Activated T-cell treated with anti-CD3 and anti-CD28 coated beads for 24 hours (primary cell): ENCODE data around the gene P2RX3.
"Not testable (repeated sequence)": the region's sequence is repeated elsewhere in the genome, so short reads cannot be mapped to it uniquely, and the experiment has no call there.

ENCODE experiments used
- DNase-seq: peaks from one replicate; pipeline ENCODE4 v3.0.0-alpha.2; 2020; ENCODE audit warnings: low read depth

The P2RX3 gene

GRCh38 chr11:57399972-57400578 is 61.9 kb downstream of the P2RX3 start:
- DNase-seq = no peak

GRCh38 chr11:57402188-57403002 is 64.2 kb downstream of the P2RX3 start:
- DNase-seq = no peak

GRCh38 chr11:57403003-57403801 is 65.0 kb downstream of the P2RX3 start:
- not testable (repeated sequence) for DNase-seq

- DNase-seq = no peak
Measured at GRCh38 chr11:57403802-57404147, 65.6 kb downstream of the P2RX3 start.

GRCh38 chr11:57405271-57405860 is 67.2 kb downstream of the P2RX3 start:
- no peak for DNase-seq

GRCh38 chr11:57406337-57406904 is 68.3 kb downstream of the P2RX3 start:
- peak; percentile 50 for DNase-seq

GRCh38 chr11:57407010-57407920 is 69.1 kb downstream of the P2RX3 start:
- DNase-seq = no peak

GRCh38 chr11:57407941-57408475 is 69.9 kb downstream of the P2RX3 start:
- no peak for DNase-seq

- no peak for DNase-seq
Measured at GRCh38 chr11:57408771-57409170, 70.6 kb downstream of the P2RX3 start.

GRCh38 chr11:57409321-57410100 is 71.4 kb downstream of the P2RX3 start:
- DNase-seq = no peak

GRCh38 chr11:57410287-57410686 is 72.1 kb downstream of the P2RX3 start:
- no peak for DNase-seq

- no peak for DNase-seq
Measured at GRCh38 chr11:57413681-57414080, 75.5 kb downstream of the P2RX3 start.

- no peak for DNase-seq
Measured at GRCh38 chr11:57414612-57415212, 76.6 kb downstream of the P2RX3 start.

GRCh38 chr11:57416436-57416835 is 78.3 kb downstream of the P2RX3 start:
- DNase-seq = no peak

- DNase-seq = no peak
Measured at GRCh38 chr11:57417056-57417455, 78.9 kb downstream of the P2RX3 start.

GRCh38 chr11:57418131-57418530 is 80.0 kb downstream of the P2RX3 start:
- DNase-seq = no peak

- DNase-seq = no peak
Measured at GRCh38 chr11:57419146-57419545, 81.0 kb downstream of the P2RX3 start.

GRCh38 chr11:57421066-57421465 is 82.9 kb downstream of the P2RX3 start:
- no peak for DNase-seq

GRCh38 chr11:57421805-57422204 is 83.7 kb downstream of the P2RX3 start:
- no peak for DNase-seq
